Activated CD8-positive, alpha-beta memory T cell treated with anti-CD3 and anti-CD28 coated beads for 4 hours (primary cell): ENCODE results near the gene GLIPR1L1.
A peak's percentile ranks its signal among the peaks of the same experiment; 100 is the strongest.
"Not testable (repeated sequence)": the region's sequence is repeated elsewhere in the genome, so short reads cannot be mapped to it uniquely, and the experiment has no call there.

Experiments used
- DNase-seq, 2 donors: peaks; one replicate each; pipeline ENCODE4 v3.0.0-alpha.2; 2020; ENCODE audit warnings: low read depth in 2 of 2

Gene GLIPR1L1

GRCh38 chr12:75334384-75335030, at the start of gene GLIPR1L1:
TSS of gene GLIPR1L1 (plus strand) at chr12:75334670. CDS start at chr12:75334729, 59 bp downstream.
- DNase-seq = peak; percentile 67

- no peak for DNase-seq
These were observed 45.6 kb upstream of the GLIPR1L1 start for GRCh38 chr12:75288860-75289259.

- DNase-seq = no peak
These were observed 44.7 kb upstream of the GLIPR1L1 start for GRCh38 chr12:75289753-75290152.

- DNase-seq = no peak
These were observed 43.5 kb upstream of the GLIPR1L1 start for GRCh38 chr12:75291014-75291413.

- DNase-seq = no peak
These were observed 40.1 kb upstream of the GLIPR1L1 start for GRCh38 chr12:75294336-75294735.

GRCh38 chr12:75294797-75295196, 39.7 kb upstream of the GLIPR1L1 start:
- DNase-seq = no peak

GRCh38 chr12:75302225-75302624, 32.2 kb upstream of the GLIPR1L1 start:
- DNase-seq = no peak

- DNase-seq = no peak
These were observed 31.7 kb upstream of the GLIPR1L1 start for GRCh38 chr12:75302781-75303180.

GRCh38 chr12:75305412-75306332, 28.8 kb upstream of the GLIPR1L1 start:
- DNase-seq = no peak

GRCh38 chr12:75308279-75308678, 26.2 kb upstream of the GLIPR1L1 start:
- no peak for DNase-seq

- DNase-seq = no peak
These were observed 23.1 kb upstream of the GLIPR1L1 start for GRCh38 chr12:75311369-75311768.

GRCh38 chr12:75315518-75315917, 19.0 kb upstream of the GLIPR1L1 start:
- DNase-seq = no peak

GRCh38 chr12:75317784-75318183, 16.7 kb upstream of the GLIPR1L1 start:
- DNase-seq = no peak

- no peak for DNase-seq
These were observed 12.0 kb upstream of the GLIPR1L1 start for GRCh38 chr12:75322464-75322863.

- DNase-seq = no peak
These were observed 10.8 kb upstream of the GLIPR1L1 start for GRCh38 chr12:75323663-75324062.

GRCh38 chr12:75327642-75328041, 6.8 kb upstream of the GLIPR1L1 start:
- DNase-seq = no peak

GRCh38 chr12:75329918-75330826, 4.3 kb upstream of the GLIPR1L1 start, which contains the start of gene CAPS2:
TSS of gene CAPS2 (minus strand) at chr12:75330324. CDS start at chr12:75326498, 3,826 bp downstream.
- peak; percentile 1 to 19 for DNase-seq

- DNase-seq = no peak
These were observed 3.4 kb downstream of the GLIPR1L1 start for GRCh38 chr12:75337905-75338304.

GRCh38 chr12:75341873-75342272, 7.4 kb downstream of the GLIPR1L1 start:
- no peak for DNase-seq

GRCh38 chr12:75345531-75345930, 11.1 kb downstream of the GLIPR1L1 start:
- no peak for DNase-seq

- not testable (repeated sequence) for DNase-seq
These were observed 11.7 kb downstream of the GLIPR1L1 start for GRCh38 chr12:75346215-75346614.

- DNase-seq = no peak
These were observed 15.5 kb downstream of the GLIPR1L1 start for GRCh38 chr12:75349946-75350345.
